ENCODE measurements around the gene HMCN1. TPM values are rescaled to one million over a fixed set of nuclear protein-coding genes. Genes with fewer than 3 reads are reported as not detected.

Gene HMCN1
- total RNA-seq, 4 donors from 2014 or later: 53.0 to 87.9 (median 76.8) TPM

- TF ChIP-seq POLR2AphosphoS5 (IDR thresholded peaks at IDR 0.05) (no peak), EP300 (IDR thresholded peaks at IDR 0.05) (no peak)
- intact Hi-C loops (cut with DNase I): no loop called here
- H3K36me3 ChIP-seq: peaks cover 0 to 4% (median 0%) of the 10 kb centered on the region in 4 donors
- H3K4me1 ChIP-seq: peaks cover 6 to 65% (median 58%) of the 10 kb centered on the region in 4 donors
- no peaks in the 10 kb centered on the region for H3K27me3 ChIP-seq
- H3K9me3 ChIP-seq: no peaks in the 10 kb centered on the region
- H3K4me3 ChIP-seq: peak overlapping the region in 1 of 4 donors; percentile 4
- no peak for DNase-seq (ENCODE audit: extremely low spot score)
- WGBS: 45% methylated on average over 4 of the region's 4 CpGs
- peak overlapping the region; percentile 54 to 68 (median 68) for H3K27ac ChIP-seq (replicated peaks in 1 of 4)
Measured at GRCh38 chr1:185969028-185969427, 234.8 kb downstream of the HMCN1 start.

- peaks cover 0 to 4% (median 0%) of the 10 kb centered on the region in 4 donors for H3K36me3 ChIP-seq
- H3K4me3 ChIP-seq: no peak overlapping the region
- H3K27ac ChIP-seq (replicated peaks in 1 of 4): peak overlapping the region; percentile 54 to 68 (median 68)
- H3K9me3 ChIP-seq: no peaks in the 10 kb centered on the region
- DNase-seq (ENCODE audit: extremely low spot score): no peak
- peaks cover 11 to 65% (median 57%) of the 10 kb centered on the region in 4 donors for H3K4me1 ChIP-seq
- no peak for TF ChIP-seq CTCF (IDR thresholded peaks at IDR 0.05)
- intact Hi-C loops (cut with DNase I): no loop called here
- no peaks in the 10 kb centered on the region for H3K27me3 ChIP-seq
Measured at GRCh38 chr1:185969524-185969991, 235.4 kb downstream of the HMCN1 start.

- TF ChIP-seq POLR2A (IDR thresholded peaks at IDR 0.05; ENCODE audit: low read depth): no peak
- no peak for TF ChIP-seq EP300 (IDR thresholded peaks at IDR 0.05)
- no peak for TF ChIP-seq CTCF (IDR thresholded peaks at IDR 0.05)
- TF ChIP-seq POLR2AphosphoS5 (IDR thresholded peaks at IDR 0.05): no peak
- Histone ChIP-seq H3K36me3 (peaks cover 0 to 4% (median 0%) of the 10 kb centered on the region in 4 donors), H3K9me3 (no peaks in the 10 kb centered on the region), H3K27ac (replicated peaks in 1 of 4) (peak overlapping the region in 2 of 4 donors; percentile 8 to 37), H3K4me1 (peaks cover 11 to 50% (median 43%) of the 10 kb centered on the region in 4 donors), H3K4me3 (no peak overlapping the region), H3K27me3 (no peaks in the 10 kb centered on the region)
- intact Hi-C loops (cut with DNase I): no loop called here
- 74% methylated on average over 1 of the region's 1 CpG for WGBS
- DNase-seq (ENCODE audit: extremely low spot score): no peak
Measured at GRCh38 chr1:185971688-185972087, 237.5 kb downstream of the HMCN1 start.

GRCh38 chr1:185972096-185972850, 238.1 kb downstream of the HMCN1 start:
- H3K4me3 ChIP-seq: no peak overlapping the region
- H3K4me1 ChIP-seq: peaks cover 11 to 44% (median 39%) of the 10 kb centered on the region in 4 donors
- 82% methylated on average over 3 of the region's 3 CpGs for WGBS
- peak overlapping the region in 2 of 4 donors; percentile 8 to 37 for H3K27ac ChIP-seq (replicated peaks in 1 of 4)
- no peaks in the 10 kb centered on the region for H3K9me3 ChIP-seq
- TF ChIP-seq CTCF (IDR thresholded peaks at IDR 0.05): no peak
- TF ChIP-seq POLR2A (IDR thresholded peaks at IDR 0.05; ENCODE audit: low read depth): no peak
- TF ChIP-seq EP300 (IDR thresholded peaks at IDR 0.05): no peak
- TF ChIP-seq POLR2AphosphoS5 (IDR thresholded peaks at IDR 0.05): no peak
- intact Hi-C loops (cut with DNase I): no loop called here
- peaks cover 0 to 4% (median 0%) of the 10 kb centered on the region in 4 donors for H3K36me3 ChIP-seq
- no peaks in the 10 kb centered on the region for H3K27me3 ChIP-seq
- no peak for DNase-seq (ENCODE audit: extremely low spot score)

GRCh38 chr1:185973645-185974044, 239.5 kb downstream of the HMCN1 start:
- no peaks in the 10 kb centered on the region for H3K9me3 ChIP-seq
- no peak for TF ChIP-seq POLR2AphosphoS5 (IDR thresholded peaks at IDR 0.05)
- no peak for TF ChIP-seq POLR2A (IDR thresholded peaks at IDR 0.05; ENCODE audit: low read depth)
- no peak for TF ChIP-seq CTCF (IDR thresholded peaks at IDR 0.05)
- TF ChIP-seq EP300 (IDR thresholded peaks at IDR 0.05): no peak
- H3K4me1 ChIP-seq: peaks cover 11 to 35% (median 32%) of the 10 kb centered on the region in 4 donors
- H3K4me3 ChIP-seq: no peak overlapping the region
- 79% methylated on average over 1 of the region's 1 CpG for WGBS
- no peaks in the 10 kb centered on the region for H3K27me3 ChIP-seq
- peaks cover 0 to 4% (median 0%) of the 10 kb centered on the region in 4 donors for H3K36me3 ChIP-seq
- intact Hi-C loops (cut with DNase I): no loop called here
- no peak overlapping the region for H3K27ac ChIP-seq (replicated peaks in 1 of 4)
- no peak for DNase-seq (ENCODE audit: extremely low spot score)

Data from esophagus muscularis mucosa (tissue), 4 donors.